WTC11 (cell line): ENCODE data around the gene BCAS1. TPM values are rescaled to one million over a fixed set of nuclear protein-coding genes. Genes with fewer than 3 reads are reported as not detected.

Source experiments
- ATAC-seq: fragments of 200-7000 bp; cut with Tn5 transposase; 2 replicates; pipeline ENCODE4 v1.10.0; 2021; ENCODE audit warnings: mild to moderate bottlenecking, moderate library complexity
- CTCF ChIA-PET: fragments of 300-600 bp; sonication (Branson Sonifier 250); formaldehyde crosslinking; loops from one replicate; lab custom pipeline; 2021; ENCODE audit warnings: antibody characterized with exemption; lab: Charles Lee
- POLR2A ChIA-PET: fragments of 350-600 bp; sonication (Branson Sonifier 250); formaldehyde crosslinking; loops from one replicate; lab custom pipeline; 2021; ENCODE audit warnings: antibody characterized with exemption; lab: Charles Lee
- DNase-seq: peaks from one replicate; pipeline ENCODE4 v3.0.0; 2021; ENCODE audit warnings: low spot score
- H3K27ac Mint-ChIP-seq: 2 replicates; pipeline ENCODE4 v1.8.0; 2021; ENCODE audit warnings: mixed read lengths
- H3K27me3 Mint-ChIP-seq: 2 replicates; pipeline ENCODE4 v1.8.0; 2021; ENCODE audit warnings: low read depth, mild to moderate bottlenecking, moderate library complexity, mixed read lengths
- H3K36me3 Mint-ChIP-seq: 2 replicates; pipeline ENCODE4 v1.8.0; 2021; ENCODE audit warnings: mixed read lengths
- H3K4me1 Mint-ChIP-seq: 2 replicates; pipeline ENCODE4 v1.8.0; 2022; ENCODE audit warnings: mixed read lengths
- H3K4me3 Mint-ChIP-seq: 2 replicates; pipeline ENCODE4 v1.8.0; 2021; ENCODE audit warnings: mild to moderate bottlenecking, moderate library complexity, mixed read lengths
- H3K9me3 Mint-ChIP-seq: 2 replicates; pipeline ENCODE4 v1.8.0; 2021; ENCODE audit warnings: mixed read lengths
- FOXK1 ChIP-seq: sonication (generic); formaldehyde crosslinking; IDR thresholded peaks from 2 replicates; pipeline ENCODE4 v1.8.0; 2022; ENCODE audit warnings: mild to moderate bottlenecking, moderate library complexity, missing genetic modification reagents
- FOXP1 ChIP-seq: sonication (generic); formaldehyde crosslinking; IDR thresholded peaks from 2 replicates; pipeline ENCODE4 v1.8.0; 2022; ENCODE audit warnings: missing genetic modification reagents, mild to moderate bottlenecking, moderate library complexity, borderline replicate concordance
- GTF2I ChIP-seq: fragments of 250-450 bp; sonication (Bioruptor Pico); conservative IDR thresholded peaks from 2 replicates; pipeline ENCODE4 v1.4.0; 2021; ENCODE audit warnings: mild to moderate bottlenecking
- JUN ChIP-seq: sonication (generic); formaldehyde crosslinking; IDR thresholded peaks from 2 replicates; pipeline ENCODE4 v1.8.0; 2023; ENCODE audit warnings: mild to moderate bottlenecking, missing genetic modification reagents
- MYBL2 ChIP-seq: sonication (generic); formaldehyde crosslinking; IDR thresholded peaks from 2 replicates; pipeline ENCODE4 v1.8.1; 2023; ENCODE audit warnings: mild to moderate bottlenecking, moderate library complexity, missing genetic modification reagents
- RELA ChIP-seq: sonication (generic); formaldehyde crosslinking; IDR thresholded peaks from 2 replicates; pipeline ENCODE4 v1.8.1; 2022; ENCODE audit warnings: missing genetic modification reagents, mild to moderate bottlenecking, borderline replicate concordance
- SMAD4 ChIP-seq: sonication (generic); formaldehyde crosslinking; IDR thresholded peaks from 2 replicates; pipeline ENCODE4 v1.8.0; 2022; ENCODE audit warnings: mild to moderate bottlenecking, missing genetic modification reagents
- SP1 ChIP-seq: sonication (generic); formaldehyde crosslinking; conservative IDR thresholded peaks from 2 replicates; pipeline ENCODE4 v1.8.1; 2022; ENCODE audit warnings: missing genetic modification reagents
- ZBTB21 ChIP-seq: sonication (generic); formaldehyde crosslinking; IDR thresholded peaks from 2 replicates; pipeline ENCODE4 v1.8.1; 2023; ENCODE audit warnings: mild to moderate bottlenecking, missing genetic modification reagents, borderline replicate concordance
- ZNF121 ChIP-seq: sonication (generic); formaldehyde crosslinking; IDR thresholded peaks from 2 replicates; pipeline ENCODE4 v1.8.0; 2023; ENCODE audit warnings: missing genetic modification reagents
- ZNF263 ChIP-seq: sonication (generic); formaldehyde crosslinking; IDR thresholded peaks from 2 replicates; pipeline ENCODE4 v1.8.1; 2022; ENCODE audit warnings: low read depth, mild to moderate bottlenecking, moderate library complexity, missing genetic modification reagents
- ZNF671 ChIP-seq: fragments of 250-450 bp; sonication (Bioruptor Pico); IDR thresholded peaks from 2 replicates; pipeline ENCODE4 v1.8.0; 2021; ENCODE audit warnings: mild to moderate bottlenecking
- total RNA-seq: library from RNA; stranded (reverse); gene quantifications from 3 replicates; pipeline ENCODE4 v1.2.3, GENCODE V29; 2021
- TF ChIP-seq, protein P1 (sequence below): sonication (generic); formaldehyde crosslinking; IDR thresholded peaks from 2 replicates; pipeline ENCODE4 v1.8.0; 2022; ENCODE audit warnings: mild to moderate bottlenecking, missing genetic modification reagents
- TF ChIP-seq, protein P2 (sequence below): sonication (generic); formaldehyde crosslinking; IDR thresholded peaks from 2 replicates; pipeline ENCODE4 v1.8.1; 2023; ENCODE audit warnings: mild to moderate bottlenecking, missing genetic modification reagents, moderate library complexity
- TF ChIP-seq, protein P3 (sequence below): sonication (generic); formaldehyde crosslinking; IDR thresholded peaks from 2 replicates; pipeline ENCODE4 v1.8.1; 2023; ENCODE audit warnings: mild to moderate bottlenecking, missing genetic modification reagents
- TF ChIP-seq, protein P4 (sequence below): sonication (generic); formaldehyde crosslinking; IDR thresholded peaks from 2 replicates; pipeline ENCODE4 v1.8.0; 2023; ENCODE audit warnings: missing genetic modification reagents, mild to moderate bottlenecking, borderline replicate concordance
- TF ChIP-seq, protein P5 (sequence below): fragments of 250-450 bp; sonication (Bioruptor Pico); IDR thresholded peaks from 2 replicates; pipeline ENCODE4 v1.9.0; 2021; ENCODE audit warnings: mild to moderate bottlenecking
- TF ChIP-seq, protein P6 (sequence below): sonication (generic); formaldehyde crosslinking; IDR thresholded peaks from 2 replicates; pipeline ENCODE4 v1.8.1; 2022; ENCODE audit warnings: low read depth, missing genetic modification reagents, borderline replicate concordance

Gene BCAS1
- total RNA-seq, 1 experiment from 2014 or later: 0.11 TPM

DNA sequence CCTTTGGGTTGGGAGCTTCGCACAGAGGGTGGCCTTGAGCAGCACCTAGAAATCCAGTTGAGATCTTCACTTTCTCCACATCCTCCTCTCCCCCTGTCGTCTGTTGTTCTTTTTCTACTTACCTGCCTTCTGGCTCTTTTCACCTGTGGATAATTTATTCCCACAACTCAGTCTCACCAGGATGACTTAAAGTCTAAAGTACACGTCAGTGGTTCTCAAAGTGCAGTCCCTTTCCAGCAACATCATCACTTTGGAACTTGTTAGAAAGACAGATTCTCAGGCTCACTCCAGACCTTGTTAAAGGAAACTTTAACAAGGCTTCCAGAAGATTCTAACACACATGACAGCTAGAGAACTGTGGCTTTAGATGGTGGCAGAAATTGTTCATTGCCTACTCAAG, 27.7 kb upstream of the BCAS1 start:
- Mint-ChIP-seq H3K36me3 (no peaks in the 10 kb centered on the region), H3K4me1 (no peaks in the 10 kb centered on the region), H3K27ac (no peak overlapping the region), H3K4me3 (no peak overlapping the region), H3K9me3 (peaks cover 9% of the 10 kb centered on the region), H3K27me3 (peaks cover 3% of the 10 kb centered on the region; the same call in 1 of the 2 replicates)
- POLR2A ChIA-PET: no interaction called here
- CTCF ChIA-PET: interaction anchor here (1.6 to 2.9 kb wide), 2 partner anchors 29 to 100 kb away, joined by 5 to 38 read pairs; no protein-coding TSS in a partner anchor
- no peak for TF ChIP-seq JUN (CRISPR knock-in tag)
- TF ChIP-seq MYBL2 (CRISPR knock-in tag): no peak
- TF ChIP-seq, protein P1, sequence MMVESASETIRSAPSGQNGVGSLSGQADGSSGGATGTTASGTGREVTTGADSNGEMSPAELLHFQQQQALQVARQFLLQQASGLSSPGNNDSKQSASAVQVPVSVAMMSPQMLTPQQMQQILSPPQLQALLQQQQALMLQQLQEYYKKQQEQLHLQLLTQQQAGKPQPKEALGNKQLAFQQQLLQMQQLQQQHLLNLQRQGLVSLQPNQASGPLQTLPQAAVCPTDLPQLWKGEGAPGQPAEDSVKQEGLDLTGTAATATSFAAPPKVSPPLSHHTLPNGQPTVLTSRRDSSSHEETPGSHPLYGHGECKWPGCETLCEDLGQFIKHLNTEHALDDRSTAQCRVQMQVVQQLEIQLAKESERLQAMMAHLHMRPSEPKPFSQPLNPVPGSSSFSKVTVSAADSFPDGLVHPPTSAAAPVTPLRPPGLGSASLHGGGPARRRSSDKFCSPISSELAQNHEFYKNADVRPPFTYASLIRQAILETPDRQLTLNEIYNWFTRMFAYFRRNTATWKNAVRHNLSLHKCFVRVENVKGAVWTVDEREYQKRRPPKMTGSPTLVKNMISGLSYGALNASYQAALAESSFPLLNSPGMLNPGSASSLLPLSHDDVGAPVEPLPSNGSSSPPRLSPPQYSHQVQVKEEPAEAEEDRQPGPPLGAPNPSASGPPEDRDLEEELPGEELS: no peak
- no peak for TF ChIP-seq SP1
- no peak for TF ChIP-seq GTF2I (CRISPR knock-in tag)
- TF ChIP-seq, protein P2, sequence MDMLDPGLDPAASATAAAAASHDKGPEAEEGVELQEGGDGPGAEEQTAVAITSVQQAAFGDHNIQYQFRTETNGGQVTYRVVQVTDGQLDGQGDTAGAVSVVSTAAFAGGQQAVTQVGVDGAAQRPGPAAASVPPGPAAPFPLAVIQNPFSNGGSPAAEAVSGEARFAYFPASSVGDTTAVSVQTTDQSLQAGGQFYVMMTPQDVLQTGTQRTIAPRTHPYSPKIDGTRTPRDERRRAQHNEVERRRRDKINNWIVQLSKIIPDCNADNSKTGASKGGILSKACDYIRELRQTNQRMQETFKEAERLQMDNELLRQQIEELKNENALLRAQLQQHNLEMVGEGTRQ (CRISPR knock-in tag): no peak
- TF ChIP-seq, protein P3, sequence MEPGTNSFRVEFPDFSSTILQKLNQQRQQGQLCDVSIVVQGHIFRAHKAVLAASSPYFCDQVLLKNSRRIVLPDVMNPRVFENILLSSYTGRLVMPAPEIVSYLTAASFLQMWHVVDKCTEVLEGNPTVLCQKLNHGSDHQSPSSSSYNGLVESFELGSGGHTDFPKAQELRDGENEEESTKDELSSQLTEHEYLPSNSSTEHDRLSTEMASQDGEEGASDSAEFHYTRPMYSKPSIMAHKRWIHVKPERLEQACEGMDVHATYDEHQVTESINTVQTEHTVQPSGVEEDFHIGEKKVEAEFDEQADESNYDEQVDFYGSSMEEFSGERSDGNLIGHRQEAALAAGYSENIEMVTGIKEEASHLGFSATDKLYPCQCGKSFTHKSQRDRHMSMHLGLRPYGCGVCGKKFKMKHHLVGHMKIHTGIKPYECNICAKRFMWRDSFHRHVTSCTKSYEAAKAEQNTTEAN (CRISPR knock-in tag): no peak
- no peak for TF ChIP-seq FOXP1 (CRISPR knock-in tag)
- TF ChIP-seq ZNF121 (CRISPR knock-in tag): no peak
- no peak for TF ChIP-seq ZNF671 (CRISPR knock-in tag)
- TF ChIP-seq ZBTB21 (CRISPR knock-in tag): no peak
- TF ChIP-seq, protein P4, sequence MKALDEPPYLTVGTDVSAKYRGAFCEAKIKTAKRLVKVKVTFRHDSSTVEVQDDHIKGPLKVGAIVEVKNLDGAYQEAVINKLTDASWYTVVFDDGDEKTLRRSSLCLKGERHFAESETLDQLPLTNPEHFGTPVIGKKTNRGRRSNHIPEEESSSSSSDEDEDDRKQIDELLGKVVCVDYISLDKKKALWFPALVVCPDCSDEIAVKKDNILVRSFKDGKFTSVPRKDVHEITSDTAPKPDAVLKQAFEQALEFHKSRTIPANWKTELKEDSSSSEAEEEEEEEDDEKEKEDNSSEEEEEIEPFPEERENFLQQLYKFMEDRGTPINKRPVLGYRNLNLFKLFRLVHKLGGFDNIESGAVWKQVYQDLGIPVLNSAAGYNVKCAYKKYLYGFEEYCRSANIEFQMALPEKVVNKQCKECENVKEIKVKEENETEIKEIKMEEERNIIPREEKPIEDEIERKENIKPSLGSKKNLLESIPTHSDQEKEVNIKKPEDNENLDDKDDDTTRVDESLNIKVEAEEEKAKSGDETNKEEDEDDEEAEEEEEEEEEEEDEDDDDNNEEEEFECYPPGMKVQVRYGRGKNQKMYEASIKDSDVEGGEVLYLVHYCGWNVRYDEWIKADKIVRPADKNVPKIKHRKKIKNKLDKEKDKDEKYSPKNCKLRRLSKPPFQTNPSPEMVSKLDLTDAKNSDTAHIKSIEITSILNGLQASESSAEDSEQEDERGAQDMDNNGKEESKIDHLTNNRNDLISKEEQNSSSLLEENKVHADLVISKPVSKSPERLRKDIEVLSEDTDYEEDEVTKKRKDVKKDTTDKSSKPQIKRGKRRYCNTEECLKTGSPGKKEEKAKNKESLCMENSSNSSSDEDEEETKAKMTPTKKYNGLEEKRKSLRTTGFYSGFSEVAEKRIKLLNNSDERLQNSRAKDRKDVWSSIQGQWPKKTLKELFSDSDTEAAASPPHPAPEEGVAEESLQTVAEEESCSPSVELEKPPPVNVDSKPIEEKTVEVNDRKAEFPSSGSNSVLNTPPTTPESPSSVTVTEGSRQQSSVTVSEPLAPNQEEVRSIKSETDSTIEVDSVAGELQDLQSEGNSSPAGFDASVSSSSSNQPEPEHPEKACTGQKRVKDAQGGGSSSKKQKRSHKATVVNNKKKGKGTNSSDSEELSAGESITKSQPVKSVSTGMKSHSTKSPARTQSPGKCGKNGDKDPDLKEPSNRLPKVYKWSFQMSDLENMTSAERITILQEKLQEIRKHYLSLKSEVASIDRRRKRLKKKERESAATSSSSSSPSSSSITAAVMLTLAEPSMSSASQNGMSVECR: no peak
- TF ChIP-seq SMAD4 (CRISPR knock-in tag): no peak
- TF ChIP-seq, protein P5, sequence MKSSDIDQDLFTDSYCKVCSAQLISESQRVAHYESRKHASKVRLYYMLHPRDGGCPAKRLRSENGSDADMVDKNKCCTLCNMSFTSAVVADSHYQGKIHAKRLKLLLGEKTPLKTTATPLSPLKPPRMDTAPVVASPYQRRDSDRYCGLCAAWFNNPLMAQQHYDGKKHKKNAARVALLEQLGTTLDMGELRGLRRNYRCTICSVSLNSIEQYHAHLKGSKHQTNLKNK (CRISPR knock-in tag): no peak
- no peak for TF ChIP-seq ZNF263 (CRISPR knock-in tag)
- TF ChIP-seq, protein P6, sequence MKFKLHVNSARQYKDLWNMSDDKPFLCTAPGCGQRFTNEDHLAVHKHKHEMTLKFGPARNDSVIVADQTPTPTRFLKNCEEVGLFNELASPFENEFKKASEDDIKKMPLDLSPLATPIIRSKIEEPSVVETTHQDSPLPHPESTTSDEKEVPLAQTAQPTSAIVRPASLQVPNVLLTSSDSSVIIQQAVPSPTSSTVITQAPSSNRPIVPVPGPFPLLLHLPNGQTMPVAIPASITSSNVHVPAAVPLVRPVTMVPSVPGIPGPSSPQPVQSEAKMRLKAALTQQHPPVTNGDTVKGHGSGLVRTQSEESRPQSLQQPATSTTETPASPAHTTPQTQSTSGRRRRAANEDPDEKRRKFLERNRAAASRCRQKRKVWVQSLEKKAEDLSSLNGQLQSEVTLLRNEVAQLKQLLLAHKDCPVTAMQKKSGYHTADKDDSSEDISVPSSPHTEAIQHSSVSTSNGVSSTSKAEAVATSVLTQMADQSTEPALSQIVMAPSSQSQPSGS: no peak
- TF ChIP-seq RELA (CRISPR knock-in tag): no peak
- no peak for TF ChIP-seq FOXK1 (CRISPR knock-in tag)
- DNase-seq (no peak), ATAC-seq (no peak)
